Endothelial cell (in vitro differentiated cells): ENCODE measurements around the gene PLK1. TPM values are rescaled to one million over a fixed set of nuclear protein-coding genes. Genes with fewer than 3 reads are reported as not detected.

Experiments used
- DNase-seq: peaks from one replicate; pipeline ENCODE4 v3.0.0; 2021; ENCODE audit warnings: low spot score
- H3K27ac Mint-ChIP-seq: one replicate; pipeline ENCODE4 v1.8.0; 2021; ENCODE audit warnings: mixed read lengths, inconsistent platforms; ENCODE audit not compliant: unreplicated experiment
- H3K27me3 Mint-ChIP-seq: one replicate; pipeline ENCODE4 v1.8.0; 2021; ENCODE audit warnings: mild to moderate bottlenecking, moderate library complexity, mixed read lengths, inconsistent platforms; ENCODE audit not compliant: unreplicated experiment
- H3K36me3 Mint-ChIP-seq: one replicate; pipeline ENCODE4 v1.8.0; 2021; ENCODE audit warnings: mild to moderate bottlenecking, low read depth, mixed read lengths, inconsistent platforms; ENCODE audit not compliant: unreplicated experiment
- H3K4me1 Mint-ChIP-seq: one replicate; pipeline ENCODE4 v1.8.0; 2021; ENCODE audit warnings: mild to moderate bottlenecking, mixed read lengths, inconsistent platforms; ENCODE audit not compliant: unreplicated experiment
- H3K4me3 Mint-ChIP-seq: one replicate; pipeline ENCODE4 v1.8.0; 2021; ENCODE audit warnings: mild to moderate bottlenecking, mixed read lengths, inconsistent platforms; ENCODE audit not compliant: unreplicated experiment
- H3K9me3 Mint-ChIP-seq: one replicate; pipeline ENCODE4 v1.8.0; 2021; ENCODE audit warnings: mixed read lengths, inconsistent platforms; ENCODE audit not compliant: unreplicated experiment
- CTCF ChIP-seq: fragments of 200-600 bp; sonication (generic); IDR thresholded peaks from one replicate; pipeline ENCODE4 v1.5.0; 2021; ENCODE audit warnings: antibody characterized with exemption; ENCODE audit not compliant: unreplicated experiment
- total RNA-seq: library from RNA; stranded (reverse); fragmentation: NEBNext Ultra II Directional; extraction: Animal tissue kit (Norgen Biotek cat#: 25700); gene quantifications from one replicate; pipeline ENCODE4 v1.2.1, GENCODE V29; 2021; ENCODE audit not compliant: unreplicated experiment

PLK1 gene
- total RNA-seq, 1 donor from 2014 or later = 16.0 TPM

- Mint-ChIP-seq H3K27me3 (no peaks in the 10 kb centered on the region), H3K27ac (no peak overlapping the region), H3K36me3 (peaks cover 27% of the 10 kb centered on the region), H3K9me3 (no peaks in the 10 kb centered on the region), H3K4me1 (peaks cover 2% of the 10 kb centered on the region), H3K4me3 (no peak overlapping the region)
- DNase-seq = no peak
- no peak for TF ChIP-seq CTCF
These were observed 26.7 kb upstream of the PLK1 start for GRCh38 chr16:23651943-23652468.

GRCh38 chr16:23663918-23664317, 14.8 kb upstream of the PLK1 start:
- H3K4me3 Mint-ChIP-seq = no peak overlapping the region
- TF ChIP-seq CTCF = no peak
- DNase-seq = no peak
- H3K36me3 Mint-ChIP-seq = peaks cover 41% of the 10 kb centered on the region
- no peaks in the 10 kb centered on the region for H3K27me3 Mint-ChIP-seq
- no peaks in the 10 kb centered on the region for H3K4me1 Mint-ChIP-seq
- H3K9me3 Mint-ChIP-seq = no peaks in the 10 kb centered on the region
- no peak overlapping the region for H3K27ac Mint-ChIP-seq

- DNase-seq = no peak
- Mint-ChIP-seq H3K36me3 (peaks cover 47% of the 10 kb centered on the region), H3K9me3 (no peaks in the 10 kb centered on the region), H3K27ac (no peak overlapping the region), H3K27me3 (no peaks in the 10 kb centered on the region), H3K4me1 (no peaks in the 10 kb centered on the region), H3K4me3 (no peak overlapping the region)
- TF ChIP-seq CTCF = no peak
These were observed 11.9 kb upstream of the PLK1 start for GRCh38 chr16:23666571-23667354.

GRCh38 chr16:23667355-23667659, 11.4 kb upstream of the PLK1 start:
- Mint-ChIP-seq H3K9me3 (no peaks in the 10 kb centered on the region), H3K27ac (no peak overlapping the region), H3K4me1 (no peaks in the 10 kb centered on the region), H3K4me3 (no peak overlapping the region), H3K27me3 (no peaks in the 10 kb centered on the region), H3K36me3 (peaks cover 49% of the 10 kb centered on the region)
- no peak for TF ChIP-seq CTCF
- DNase-seq = no peak

GRCh38 chr16:23668225-23668624, 10.5 kb upstream of the PLK1 start:
- H3K4me1 Mint-ChIP-seq = no peaks in the 10 kb centered on the region
- no peaks in the 10 kb centered on the region for H3K9me3 Mint-ChIP-seq
- H3K36me3 Mint-ChIP-seq = peaks cover 44% of the 10 kb centered on the region
- no peak overlapping the region for H3K27ac Mint-ChIP-seq
- no peak overlapping the region for H3K4me3 Mint-ChIP-seq
- no peak for DNase-seq
- H3K27me3 Mint-ChIP-seq = no peaks in the 10 kb centered on the region
- TF ChIP-seq CTCF = no peak
